Suprapubic skin (tissue), 4 donors: Measurements from ENCODE around the gene ST13.

Experiments used
- CTCF ChIP-seq, 2 donors: fragments of 200-600 bp in 1 of 2; fragments of 450-650 bp in 1 of 2; sonication (generic) in 1 of 2; IDR thresholded peaks; one replicate each; pipeline ENCODE4 v1.5.1; 2016 to 2019; ENCODE audit warnings: antibody characterized with exemption in 2 of 2, mild to moderate bottlenecking in 1 of 2, moderate library complexity in 1 of 2
- EP300 ChIP-seq: sonication (generic); formaldehyde crosslinking; IDR thresholded peaks from one replicate; pipeline ENCODE4 v1.6.1; 2017; ENCODE audit warnings: antibody characterized with exemption
- POLR2AphosphoS5 ChIP-seq, 3 donors: sonication (generic); formaldehyde crosslinking; IDR thresholded peaks; one replicate each; pipeline ENCODE4 v1.6.1; 2017; ENCODE audit warnings: antibody characterized with exemption in 3 of 3

DNA sequence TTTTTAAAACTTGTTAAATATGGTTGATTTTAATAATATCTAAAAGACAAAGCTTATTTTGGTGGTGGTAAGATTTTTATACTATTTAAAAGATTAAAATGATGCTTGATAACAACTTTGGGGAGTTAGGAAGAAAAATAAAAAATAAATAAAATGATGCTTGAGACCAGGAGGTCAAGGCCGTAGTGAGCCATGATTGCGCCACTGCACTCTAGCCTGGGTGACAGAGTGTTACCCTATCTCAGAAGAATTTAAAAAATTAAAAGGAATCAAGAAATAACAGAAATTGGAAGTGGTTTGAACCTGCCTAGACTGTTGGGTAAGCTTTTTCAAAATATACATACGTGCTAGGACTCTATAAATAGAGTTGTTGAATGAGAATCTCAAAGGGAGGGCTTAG lies 17.6 kb upstream of the ST13 start:
- TF ChIP-seq CTCF (IDR thresholded peaks at IDR 0.05): no peak
- TF ChIP-seq POLR2AphosphoS5 (IDR thresholded peaks at IDR 0.05): no peak
- no peak for TF ChIP-seq EP300
